ENCODE results near the gene RASGRP4.
"Not testable (repeated sequence)": the region's sequence is repeated elsewhere in the genome, so short reads cannot be mapped to it uniquely, and the experiment has no call there.

Gene RASGRP4

GRCh38 chr19:38417146-38417543, 8.9 kb downstream of the RASGRP4 start:
- no peak for DNase-seq (ENCODE audit: low read depth)

GRCh38 chr19:38413416-38413815, 12.6 kb downstream of the RASGRP4 start:
- no peak for DNase-seq (ENCODE audit: low read depth)

- no peak for DNase-seq (ENCODE audit: low read depth)
Observed at GRCh38 chr19:38412961-38413360, 13.1 kb downstream of the RASGRP4 start.

GRCh38 chr19:38412491-38412890, 13.5 kb downstream of the RASGRP4 start:
- DNase-seq (ENCODE audit: low read depth), result no peak

- DNase-seq (ENCODE audit: low read depth), result not testable (repeated sequence)
Observed at GRCh38 chr19:38411898-38412297, 14.1 kb downstream of the RASGRP4 start.

- DNase-seq (ENCODE audit: low read depth), result no peak
Observed at GRCh38 chr19:38411041-38411712, 14.8 kb downstream of the RASGRP4 start.

- not testable (repeated sequence) for DNase-seq (ENCODE audit: low read depth)
Observed at GRCh38 chr19:38410407-38410806, 15.6 kb downstream of the RASGRP4 start.

GRCh38 chr19:38409631-38410133, 16.3 kb downstream of the RASGRP4 start:
- DNase-seq (ENCODE audit: low read depth), result no peak

- no peak for DNase-seq (ENCODE audit: low read depth)
Observed at GRCh38 chr19:38405276-38405675, 20.7 kb downstream of the RASGRP4 start.

GRCh38 chr19:38404858-38405257, 21.2 kb downstream of the RASGRP4 start:
- DNase-seq (ENCODE audit: low read depth), result no peak

GRCh38 chr19:38402967-38403674, 22.9 kb downstream of the RASGRP4 start, which contains the start of gene FAM98C:
TSS of gene FAM98C (plus strand) at chr19:38403093. CDS start at chr19:38403154, 61 bp downstream.
- DNase-seq (ENCODE audit: low read depth), result peak; percentile 93

- no peak for DNase-seq (ENCODE audit: low read depth)
Observed at GRCh38 chr19:38402623-38402966, 23.4 kb downstream of the RASGRP4 start.

- no peak for DNase-seq (ENCODE audit: low read depth)
Observed at GRCh38 chr19:38401148-38401547, 24.9 kb downstream of the RASGRP4 start.

GRCh38 chr19:38400361-38400760, 25.7 kb downstream of the RASGRP4 start:
- no peak for DNase-seq (ENCODE audit: low read depth)

- DNase-seq (ENCODE audit: low read depth), result no peak
Observed at GRCh38 chr19:38399537-38399936, 26.5 kb downstream of the RASGRP4 start.

GRCh38 chr19:38399081-38399480, 26.9 kb downstream of the RASGRP4 start:
- DNase-seq (ENCODE audit: low read depth), result no peak

- DNase-seq (ENCODE audit: low read depth), result no peak
Observed at GRCh38 chr19:38395381-38396114, 30.5 kb downstream of the RASGRP4 start.

GRCh38 chr19:38394488-38394887, 31.5 kb downstream of the RASGRP4 start:
- no peak for DNase-seq (ENCODE audit: low read depth)

GRCh38 chr19:38392707-38393308, 33.2 kb downstream of the RASGRP4 start:
- DNase-seq (ENCODE audit: low read depth), result no peak

- no peak for DNase-seq (ENCODE audit: low read depth)
Observed at GRCh38 chr19:38391911-38392464, 34.0 kb downstream of the RASGRP4 start.

- DNase-seq (ENCODE audit: low read depth), result no peak
Observed at GRCh38 chr19:38389957-38390924, 35.8 kb downstream of the RASGRP4 start.
